HFF-Myc (cell line): ENCODE results near the gene SNX11.

Source experiments
- DNase-seq: peaks from one replicate; pipeline ENCODE4 v3.0.0-alpha.2; 2011; ENCODE audit warnings: low read depth; ENCODE audit errors: extremely low read depth
- H3K4me3 ChIP-seq: replicated peaks from 2 replicates; pipeline ENCODE4 v1.5.1; 2011; ENCODE audit warnings: low read depth, mild to moderate bottlenecking, control low read depth, low read length
- CTCF ChIP-seq: IDR thresholded peaks from 2 replicates; pipeline ENCODE4 v1.5.1; 2012; ENCODE audit warnings: mild to moderate bottlenecking, low read depth, low read length, control low read depth; ENCODE audit errors: missing control alignments

Gene SNX11

DNA sequence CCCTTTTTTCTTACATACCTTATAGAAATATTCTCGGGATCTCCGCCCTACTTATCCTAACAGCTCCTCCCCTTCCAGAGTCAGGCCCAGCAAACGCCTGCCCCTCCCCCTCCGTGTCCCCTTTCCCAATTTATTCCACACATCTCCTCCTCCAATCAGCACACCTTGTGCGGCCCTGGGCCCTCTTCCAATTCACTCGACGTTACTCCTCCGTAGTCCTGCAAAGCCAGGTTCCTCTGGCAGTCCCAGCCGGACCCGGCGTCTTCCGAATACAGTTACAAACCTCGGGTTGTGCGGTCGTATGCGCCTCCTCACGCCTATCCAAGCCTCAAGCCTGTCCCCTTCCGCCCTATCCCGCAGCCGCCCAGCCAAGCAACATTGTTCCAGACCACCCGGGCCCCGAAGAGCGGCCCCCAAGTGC, 7.0 kb upstream of the SNX11 start:
- no peak for DNase-seq
- no peak for TF ChIP-seq CTCF
- peak overlapping the region; percentile 92 for H3K4me3 ChIP-seq

DNA sequence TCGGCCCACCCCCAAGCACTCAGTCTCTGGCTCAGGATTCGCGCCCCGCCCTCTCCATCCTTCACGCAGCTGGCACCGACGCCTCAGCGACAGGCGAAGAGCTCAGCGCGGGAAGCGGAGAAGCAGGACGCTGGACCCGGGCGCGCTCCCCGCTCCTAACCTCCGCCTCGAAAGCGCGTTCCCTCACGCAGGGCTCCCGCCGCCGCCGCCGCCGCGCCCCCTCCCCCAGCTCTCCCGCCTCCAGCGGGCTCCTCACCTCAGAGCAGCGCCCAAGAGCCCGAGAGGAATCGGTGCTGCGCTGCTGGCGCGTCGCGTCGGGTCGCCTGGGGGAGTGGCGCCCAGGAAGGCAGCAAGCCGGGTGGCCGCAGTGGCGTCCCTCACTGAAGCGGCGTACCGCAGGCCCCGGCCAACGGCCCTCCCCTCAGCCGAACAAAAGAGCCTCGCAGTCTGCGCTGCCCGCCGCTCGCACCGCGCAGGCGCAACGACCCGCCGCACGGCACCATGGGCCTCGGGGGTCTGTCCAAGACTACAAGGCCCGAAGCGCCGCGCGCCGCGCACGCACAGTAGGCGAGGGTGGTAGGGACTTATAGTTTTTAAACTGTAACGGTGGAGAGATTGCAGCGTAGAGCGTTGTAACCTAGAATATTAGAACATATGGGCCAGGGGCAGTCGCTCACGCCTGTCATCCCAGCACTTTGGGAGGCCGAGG, 6.4 kb upstream of the SNX11 start, which contains the start of gene CBX1:
Gene CBX1 (minus strand): TSS at position 467 of the 709 bp plus-strand sequence. CDS start 24,474 bp downstream, outside the sequence.
- peak within 1 kb of the TSS; percentile 92 for H3K4me3 ChIP-seq
- peak; percentile 80 for DNase-seq
- TF ChIP-seq CTCF, result no peak

GRCh38 chr17:48102043-48102750, 5.4 kb upstream of the SNX11 start:
- DNase-seq, result no peak
- peak overlapping the region; percentile 92 for H3K4me3 ChIP-seq
- TF ChIP-seq CTCF, result no peak

GRCh38 chr17:48102798-48103715, 4.5 kb upstream of the SNX11 start:
- no peak for TF ChIP-seq CTCF
- no peak for DNase-seq
- no peak overlapping the region for H3K4me3 ChIP-seq

- TF ChIP-seq CTCF, result no peak
- no peak for DNase-seq
Observed at GRCh38 chr17:48104440-48104839, 3.1 kb upstream of the SNX11 start.

DNA sequence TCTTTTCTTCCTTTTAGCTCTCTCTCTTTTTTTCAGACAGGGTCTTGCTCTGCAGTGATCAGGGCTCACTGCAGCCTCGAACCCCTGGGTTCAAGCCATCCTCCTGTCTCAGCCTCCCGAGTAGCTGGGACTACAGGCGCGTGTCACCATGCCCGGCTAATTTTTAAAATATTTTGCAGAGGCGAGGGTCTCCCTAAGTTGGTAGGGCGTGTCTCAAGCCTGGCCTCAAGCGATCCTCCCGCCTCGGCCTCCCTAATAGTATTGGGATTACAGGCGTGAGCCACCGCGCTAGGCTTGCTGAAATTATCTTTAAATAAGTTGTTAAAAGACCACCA, 797 bp upstream of the SNX11 start:
- no peak for DNase-seq
- TF ChIP-seq CTCF, result no peak
- H3K4me3 ChIP-seq, result peak overlapping the region; percentile 76

More at GRCh38 chr17:48104440-48104839, 3.1 kb upstream of the SNX11 start:
- H3K4me3 ChIP-seq, result no peak overlapping the region
